ENCODE results near the gene USH2A. TPM values are rescaled to one million over a fixed set of nuclear protein-coding genes. Genes with fewer than 3 reads are reported as not detected.

USH2A gene
- total RNA-seq, 2 experiments from 2014 or later: not detected

- Histone ChIP-seq H3K27me3 (ENCODE audit: control insufficient read depth in 1 of 2, insufficient read depth in 2 of 2, low read length in 2 of 2) (no peaks in the 10 kb centered on the region), H3K4me3 (ENCODE audit: low read length) (no peak overlapping the region), H3K4me1 (ENCODE audit: insufficient read depth, low read length) (no peaks in the 10 kb centered on the region), H3K36me3 (ENCODE audit: insufficient read depth, low read length) (no peaks in the 10 kb centered on the region), H3K9me3 (ENCODE audit: control insufficient read depth in 1 of 2, insufficient read depth in 1 of 2, low read length in 2 of 2) (no peaks in the 10 kb centered on the region), H3K27ac (ENCODE audit: low read depth in 1 of 2, low read length in 2 of 2) (no peak overlapping the region)
- no peak for TF ChIP-seq CTCF (IDR thresholded peaks at IDR 0.05)
- DNase-seq (no peak), ATAC-seq (ENCODE audit: poor library complexity) (no peak)
- no peak overlapping the region for H3K4me3 Mint-ChIP-seq
- H3K36me3 Mint-ChIP-seq (ENCODE audit: low read depth): no peaks in the 10 kb centered on the region
- H3K9me3 Mint-ChIP-seq: peaks cover 4% of the 10 kb centered on the region
- POLR2A ChIA-PET: no interaction called here
- no peaks in the 10 kb centered on the region for H3K27me3 Mint-ChIP-seq
- no peak overlapping the region for H3K27ac Mint-ChIP-seq
- CTCF ChIA-PET: no interaction called here
- intact Hi-C loops (cut with DNase I, micrococcal nuclease): no loop called here
- no peaks in the 10 kb centered on the region for H3K4me1 Mint-ChIP-seq (ENCODE audit: low read depth)
These were observed 674.8 kb downstream of the USH2A start for GRCh38 chr1:215748431-215748830.

- ATAC-seq (ENCODE audit: poor library complexity): no peak
- no peak overlapping the region for H3K4me3 Mint-ChIP-seq
- TF ChIP-seq CTCF (IDR thresholded peaks at IDR 0.05): no peak
- intact Hi-C loops (cut with DNase I, micrococcal nuclease): no loop called here
- no peaks in the 10 kb centered on the region for H3K36me3 Mint-ChIP-seq (ENCODE audit: low read depth)
- no peak for DNase-seq
- Histone ChIP-seq H3K4me1 (ENCODE audit: insufficient read depth, low read length) (no peaks in the 10 kb centered on the region), H3K36me3 (ENCODE audit: insufficient read depth, low read length) (no peaks in the 10 kb centered on the region), H3K27me3 (ENCODE audit: control insufficient read depth in 1 of 2, insufficient read depth in 2 of 2, low read length in 2 of 2) (no peaks in the 10 kb centered on the region), H3K9me3 (ENCODE audit: control insufficient read depth in 1 of 2, insufficient read depth in 1 of 2, low read length in 2 of 2) (peaks cover 0 to 4% of the 10 kb centered on the region in 2 experiments), H3K4me3 (ENCODE audit: low read length) (no peak overlapping the region), H3K27ac (ENCODE audit: low read depth in 1 of 2, low read length in 2 of 2) (no peak overlapping the region)
- H3K27me3 Mint-ChIP-seq: no peaks in the 10 kb centered on the region
- POLR2A ChIA-PET: no interaction called here
- CTCF ChIA-PET: no interaction called here
- no peak overlapping the region for H3K27ac Mint-ChIP-seq
- peaks cover 3% of the 10 kb centered on the region for H3K9me3 Mint-ChIP-seq
- H3K4me1 Mint-ChIP-seq (ENCODE audit: low read depth): no peaks in the 10 kb centered on the region
These were observed 678.8 kb downstream of the USH2A start for GRCh38 chr1:215744419-215744818.

GRCh38 chr1:215739025-215739424 lies 684.2 kb downstream of the USH2A start:
- ChIA-PET POLR2A (no interaction called here), CTCF (no interaction called here)
- Mint-ChIP-seq H3K27ac (no peak overlapping the region), H3K36me3 (ENCODE audit: low read depth) (no peaks in the 10 kb centered on the region), H3K4me3 (no peak overlapping the region), H3K4me1 (ENCODE audit: low read depth) (no peaks in the 10 kb centered on the region), H3K9me3 (peaks cover 6% of the 10 kb centered on the region), H3K27me3 (no peaks in the 10 kb centered on the region)
- Histone ChIP-seq H3K9me3 (ENCODE audit: control insufficient read depth in 1 of 2, insufficient read depth in 1 of 2, low read length in 2 of 2) (peaks cover 4 to 6% of the 10 kb centered on the region in 2 experiments), H3K4me1 (ENCODE audit: insufficient read depth, low read length) (no peaks in the 10 kb centered on the region), H3K27ac (ENCODE audit: low read depth in 1 of 2, low read length in 2 of 2) (no peak overlapping the region), H3K27me3 (ENCODE audit: control insufficient read depth in 1 of 2, insufficient read depth in 2 of 2, low read length in 2 of 2) (no peaks in the 10 kb centered on the region), H3K4me3 (ENCODE audit: low read length) (no peak overlapping the region), H3K36me3 (ENCODE audit: insufficient read depth, low read length) (no peaks in the 10 kb centered on the region)
- DNase-seq (no peak), ATAC-seq (ENCODE audit: poor library complexity) (no peak)
- intact Hi-C loops (cut with DNase I, micrococcal nuclease): no loop called here
- TF ChIP-seq CTCF (IDR thresholded peaks at IDR 0.05): no peak
